T1000 (cell line): ENCODE data around the gene ANKS1B.

ENCODE experiments used
- DNase-seq: peaks from one replicate; lab custom pipeline; 2025; ENCODE audit warnings: mixed read lengths; lab: John Stamatoyannopoulos, UW

Gene ANKS1B

DNA sequence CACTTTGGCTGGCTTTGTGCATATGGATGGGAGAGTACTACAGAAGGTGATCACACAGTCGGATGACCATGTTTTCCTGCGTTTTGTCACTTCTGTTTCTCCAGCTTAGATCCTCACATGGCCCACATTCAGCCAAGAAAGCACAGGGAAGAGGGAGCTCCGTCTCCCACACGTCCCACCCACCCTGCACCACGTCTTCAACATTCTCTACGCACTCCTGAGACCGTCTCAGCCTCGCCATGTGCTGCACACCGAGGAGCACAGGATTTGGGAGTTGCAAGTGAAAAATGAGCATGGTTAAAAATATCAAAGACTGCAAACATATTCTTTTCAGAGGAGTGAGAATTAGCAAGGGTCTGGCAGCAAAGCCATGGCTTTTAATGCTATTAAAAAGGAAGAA is 1217.5 kb downstream of the ANKS1B start:
- no peak for DNase-seq

DNA sequence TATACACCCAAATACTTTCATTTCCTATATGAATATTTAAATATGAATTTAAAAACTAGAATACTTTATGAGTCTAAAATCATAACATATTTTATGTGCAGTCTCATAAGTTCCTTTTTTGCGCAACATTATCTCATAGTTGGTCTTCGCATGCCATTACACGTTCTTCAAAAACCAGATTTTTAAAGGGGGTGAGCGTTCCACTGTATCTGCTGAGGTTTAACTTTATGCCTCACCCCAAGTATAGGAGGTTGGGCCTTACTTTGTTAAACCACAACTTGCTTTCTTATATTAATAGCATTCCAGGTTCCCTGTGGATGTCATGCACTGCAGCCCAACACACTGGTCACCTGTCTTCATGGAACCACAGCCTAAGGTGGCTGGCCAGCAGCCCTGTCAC is 1221.1 kb downstream of the ANKS1B start:
- no peak for DNase-seq

DNA sequence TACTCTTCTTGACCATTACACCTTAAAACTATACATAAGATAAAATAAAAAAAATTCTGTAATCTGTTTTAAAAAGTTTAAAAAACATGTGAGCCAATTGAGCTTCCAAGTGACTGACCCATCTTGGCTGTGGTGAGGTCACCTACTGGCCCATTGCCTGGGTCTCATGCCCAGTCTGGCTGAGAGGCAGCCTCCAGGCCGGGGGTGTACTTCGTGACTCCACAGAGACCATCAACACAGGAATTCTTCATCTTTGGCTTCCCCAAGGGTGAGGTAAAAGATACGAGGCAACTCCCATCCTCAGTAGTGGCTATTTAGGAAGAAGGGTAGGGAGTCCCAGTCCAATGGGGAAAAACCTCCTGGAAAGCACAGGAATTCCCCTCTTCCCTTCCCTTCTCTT is 1226.4 kb downstream of the ANKS1B start:
- DNase-seq = no peak

DNA sequence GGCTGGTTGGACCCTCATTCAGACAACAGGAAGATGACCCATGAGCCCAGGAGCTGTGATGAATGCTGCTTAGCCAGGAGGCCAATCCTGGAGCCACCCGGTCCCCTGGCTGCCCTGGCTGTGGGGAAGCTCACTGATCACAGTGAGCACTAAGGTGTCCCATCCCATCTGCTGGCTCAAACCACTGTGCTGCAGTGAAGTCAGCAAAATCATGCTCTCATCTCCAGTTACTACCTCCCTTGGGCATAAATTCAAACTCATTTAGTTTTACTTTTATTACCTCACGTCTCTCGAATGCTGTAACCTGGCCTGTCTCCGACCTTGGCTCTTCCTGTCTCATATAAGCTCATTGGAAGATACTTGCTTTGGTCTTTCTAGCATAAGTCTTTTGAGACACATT is 1227.3 kb downstream of the ANKS1B start:
- DNase-seq = no peak

DNA sequence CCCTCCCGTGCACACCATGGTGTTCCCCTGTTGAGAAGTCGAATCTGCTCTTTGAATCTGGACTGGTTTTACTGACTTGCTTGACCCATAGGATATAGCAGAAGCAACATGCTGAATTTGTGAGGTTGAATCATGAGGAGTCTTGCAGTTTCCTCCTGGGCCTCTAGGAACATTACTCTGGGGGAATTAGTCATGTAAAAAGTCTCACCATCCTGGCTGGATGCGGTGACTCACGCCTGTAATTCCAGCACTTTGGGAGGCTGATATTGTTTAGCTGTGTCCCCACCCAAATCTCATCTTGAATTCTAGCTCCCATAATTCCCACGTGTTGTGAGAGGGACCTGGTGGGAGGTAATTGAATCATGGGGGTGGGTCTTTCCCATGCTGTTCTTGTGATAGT is 1228.9 kb downstream of the ANKS1B start:
- DNase-seq = peak; percentile 59

DNA sequence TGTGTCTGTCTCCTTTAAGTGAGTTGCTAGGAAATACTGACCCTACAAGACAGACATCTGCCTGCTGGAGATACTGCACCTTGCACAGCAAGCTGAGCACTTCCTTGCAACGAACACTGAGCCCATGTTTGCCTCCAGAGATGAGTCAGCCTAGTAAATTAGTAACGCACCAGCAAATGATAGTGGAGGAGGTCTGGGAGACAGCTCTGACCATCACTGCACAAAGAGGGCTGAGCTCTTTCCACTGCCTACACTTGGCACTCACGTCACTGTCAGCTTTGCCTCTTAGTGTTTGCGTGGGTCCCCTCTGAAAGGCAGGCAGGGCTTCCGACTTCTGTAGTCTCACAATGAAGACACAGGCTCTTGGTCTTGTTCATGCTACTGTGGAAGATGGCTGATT is 1230.6 kb downstream of the ANKS1B start:
- no peak for DNase-seq

DNA sequence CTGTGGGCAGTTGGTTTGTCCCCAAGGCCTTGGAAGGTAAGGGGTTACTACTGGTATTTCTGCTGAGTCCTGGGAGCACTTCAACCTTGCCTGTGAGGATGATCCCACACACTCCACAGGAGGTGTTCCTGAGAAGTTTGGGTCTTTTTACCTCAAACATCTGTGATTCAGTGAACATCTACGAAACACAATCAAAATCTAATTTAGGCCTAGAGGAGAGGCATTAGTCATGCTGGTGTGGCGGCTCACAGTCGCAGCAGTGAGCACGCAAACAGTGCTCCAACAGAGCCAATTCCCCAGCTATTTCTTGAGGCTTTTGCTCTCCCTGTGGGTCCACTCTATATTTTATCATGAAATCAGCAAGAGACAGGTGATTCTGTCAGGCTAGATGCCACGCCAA is 1232.0 kb downstream of the ANKS1B start:
- DNase-seq = no peak

DNA sequence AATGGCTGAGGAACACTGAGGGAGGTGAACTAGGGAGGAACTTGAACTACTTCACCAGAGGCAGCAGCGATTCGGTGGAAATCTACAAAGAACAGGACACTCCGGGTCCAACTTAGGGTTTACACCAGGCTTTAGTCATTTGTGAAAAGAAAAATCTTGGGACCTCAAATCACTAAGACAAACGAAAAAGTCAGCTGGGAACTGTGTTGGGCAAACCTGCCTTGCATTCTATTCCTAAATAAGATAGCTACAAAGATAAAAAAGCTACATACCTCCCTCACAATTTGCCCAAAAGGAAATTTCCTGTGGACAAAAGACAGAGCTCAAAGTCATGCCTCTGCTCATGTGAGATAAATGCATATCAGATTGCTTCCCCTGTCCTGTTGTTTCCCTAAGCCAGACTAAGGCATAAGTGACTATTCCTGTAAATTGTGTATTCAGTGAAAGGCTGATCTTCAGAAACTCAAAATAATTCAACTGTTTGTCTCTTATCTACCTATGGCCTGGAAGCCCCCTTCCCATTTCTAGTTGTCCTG is 1233.1 kb downstream of the ANKS1B start:
- no peak for DNase-seq

DNA sequence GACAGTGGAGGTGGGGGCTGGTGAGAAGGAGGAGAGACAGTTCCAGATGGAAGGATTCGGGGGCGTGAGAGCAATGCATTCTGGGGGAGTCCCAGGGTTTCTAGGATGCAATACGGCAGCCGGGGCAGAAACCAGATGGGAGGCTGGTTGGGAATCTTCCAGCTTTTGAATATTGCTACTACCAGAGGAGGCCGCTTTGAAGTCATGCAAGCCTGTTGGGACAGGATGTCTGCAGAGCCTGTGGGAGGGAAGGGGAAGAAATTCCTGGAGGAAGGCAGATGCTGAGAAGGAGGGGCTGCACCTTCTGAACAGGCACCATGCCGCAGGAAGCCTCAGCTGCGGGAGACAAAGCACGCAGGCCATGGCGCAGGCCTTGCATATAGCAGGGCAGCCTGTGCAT is 1234.2 kb downstream of the ANKS1B start:
- no peak for DNase-seq

DNA sequence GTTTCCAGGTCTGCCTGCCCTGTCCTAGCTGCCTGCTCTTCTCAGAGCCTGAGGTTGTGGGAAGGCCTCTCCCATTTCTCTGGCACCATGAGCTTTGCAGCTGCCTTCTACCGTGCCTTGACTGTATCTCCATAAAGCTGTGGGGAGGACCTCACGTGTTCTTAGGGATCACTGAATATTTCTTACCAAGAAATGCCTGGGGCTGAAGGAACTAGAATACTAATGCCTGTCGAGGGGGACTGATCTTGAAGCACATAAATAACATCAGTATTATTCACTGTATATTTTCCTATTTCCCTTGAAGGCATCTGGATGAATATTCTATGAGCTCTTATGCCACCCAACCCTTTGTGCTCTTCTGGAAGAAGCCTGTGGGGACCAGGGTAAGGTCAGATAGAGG is 1236.3 kb downstream of the ANKS1B start:
- no peak for DNase-seq

DNA sequence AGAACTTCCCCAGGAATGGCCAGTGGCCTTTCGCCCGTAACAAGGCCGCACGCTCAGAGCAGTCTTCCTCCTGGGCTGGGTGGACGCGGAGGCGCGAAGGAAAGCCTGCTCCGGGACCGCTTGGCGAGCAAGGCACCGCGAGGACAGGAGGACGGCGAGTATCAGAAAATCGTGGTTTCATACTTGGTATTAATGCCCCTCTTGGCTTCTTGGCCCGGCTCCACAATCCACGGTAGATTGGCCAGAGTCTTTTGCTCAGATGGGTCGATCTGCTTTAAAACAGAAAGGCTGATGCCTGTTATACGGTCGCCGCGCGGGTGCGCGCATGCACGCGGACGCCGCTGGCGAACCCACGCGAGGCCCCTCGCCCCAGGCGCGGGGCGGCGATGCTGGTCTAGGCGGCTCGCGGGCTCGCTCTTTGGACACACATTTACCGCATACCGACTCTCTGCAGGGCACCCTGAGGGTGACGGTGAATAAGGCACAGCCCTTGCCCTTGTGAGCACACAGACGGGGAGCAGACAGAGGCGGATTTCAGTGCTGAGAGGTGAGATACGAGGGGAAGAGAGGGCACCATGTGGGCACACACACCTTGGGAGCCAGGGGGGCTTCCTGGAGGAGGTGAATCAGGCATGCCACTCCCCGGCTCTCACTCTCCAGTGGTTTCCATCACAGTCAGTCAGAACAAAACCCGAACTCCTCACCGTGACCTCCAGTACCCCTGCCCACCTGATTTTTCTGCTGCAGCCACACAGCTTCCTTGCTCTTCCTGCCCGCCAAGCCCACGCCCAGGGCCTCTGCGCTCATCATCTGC is 1239.0 kb downstream of the ANKS1B start:
- no peak for DNase-seq

DNA sequence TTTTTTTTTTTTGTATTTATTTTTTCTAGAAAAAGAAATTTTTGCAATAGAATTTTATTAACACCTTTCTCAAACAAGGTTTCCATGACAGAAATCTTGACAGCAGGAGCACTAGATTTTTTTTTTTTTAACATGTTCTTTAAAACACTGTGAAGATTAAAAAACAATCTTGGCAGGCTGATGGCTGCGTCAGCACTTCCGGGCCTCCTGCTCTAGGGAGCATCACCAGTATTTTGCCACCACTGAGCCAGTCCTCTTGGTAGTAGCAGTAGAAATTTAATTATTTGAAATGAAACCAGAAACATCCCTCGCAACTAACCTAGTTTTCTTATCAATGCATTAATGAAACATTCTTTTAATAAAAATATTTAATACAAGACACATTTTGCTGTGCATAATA is 1240.1 kb downstream of the ANKS1B start:
- DNase-seq = no peak

DNA sequence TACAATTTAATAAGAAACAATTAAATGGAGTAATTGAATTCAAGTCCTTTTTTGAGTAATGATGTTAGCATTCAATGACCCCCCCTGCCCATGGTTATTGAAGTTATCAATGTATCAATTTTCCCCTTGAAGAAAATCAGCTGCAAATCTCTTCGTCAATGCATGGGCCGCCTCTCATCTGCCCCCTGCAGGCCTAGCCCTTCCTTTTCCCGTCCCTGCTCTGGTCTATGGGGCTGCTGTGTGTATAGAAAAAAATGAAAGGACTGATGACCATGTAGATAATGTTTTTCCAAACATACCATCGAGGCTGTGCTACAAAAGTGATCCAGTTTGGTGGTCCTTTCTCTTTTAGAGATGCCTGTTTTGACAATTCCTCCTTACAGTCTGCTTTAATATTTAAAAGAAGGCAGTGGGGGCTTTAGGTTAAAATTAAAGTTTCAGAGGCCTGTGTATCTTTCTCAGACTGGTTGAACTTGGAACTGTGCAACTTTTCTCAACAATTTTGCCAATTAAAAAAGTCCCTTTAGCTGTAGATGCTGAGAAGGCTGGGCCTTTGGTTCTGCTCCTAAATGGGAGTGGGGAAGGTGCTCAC is 1241.3 kb downstream of the ANKS1B start:
- DNase-seq = no peak

DNA sequence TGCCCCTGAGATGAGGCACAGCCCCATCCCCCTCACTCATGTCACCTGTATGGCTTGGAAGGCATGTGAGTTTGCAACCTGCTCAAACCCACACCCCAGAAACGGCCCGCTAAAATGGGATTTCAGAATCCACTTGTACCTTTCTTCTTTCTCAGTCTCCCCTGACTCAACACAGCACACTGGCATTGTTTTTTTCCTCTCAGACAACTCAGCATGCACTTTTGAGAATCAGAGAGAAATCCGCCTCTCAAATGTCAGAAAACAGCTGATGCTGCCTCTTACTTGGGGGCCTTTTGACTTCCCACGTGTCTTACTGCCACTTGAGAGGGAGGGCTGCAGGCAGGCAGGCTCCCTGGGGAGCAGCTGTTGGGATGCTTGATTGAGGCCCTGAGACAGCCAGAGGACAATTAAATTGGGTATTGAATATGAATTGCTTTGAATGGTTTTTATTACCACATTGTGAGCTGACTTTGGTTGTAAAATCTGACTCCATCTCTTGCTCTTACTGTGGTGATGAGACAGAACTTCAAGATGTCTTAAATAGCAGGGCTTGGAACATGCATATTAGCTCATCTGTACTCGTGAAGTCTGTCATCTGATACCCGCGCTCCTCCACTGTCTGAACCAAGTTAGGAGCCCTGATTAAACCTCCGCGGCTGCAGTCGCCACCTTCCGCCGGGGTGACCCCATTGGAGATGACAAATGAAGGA is 1243.0 kb downstream of the ANKS1B start:
- DNase-seq = no peak

DNA sequence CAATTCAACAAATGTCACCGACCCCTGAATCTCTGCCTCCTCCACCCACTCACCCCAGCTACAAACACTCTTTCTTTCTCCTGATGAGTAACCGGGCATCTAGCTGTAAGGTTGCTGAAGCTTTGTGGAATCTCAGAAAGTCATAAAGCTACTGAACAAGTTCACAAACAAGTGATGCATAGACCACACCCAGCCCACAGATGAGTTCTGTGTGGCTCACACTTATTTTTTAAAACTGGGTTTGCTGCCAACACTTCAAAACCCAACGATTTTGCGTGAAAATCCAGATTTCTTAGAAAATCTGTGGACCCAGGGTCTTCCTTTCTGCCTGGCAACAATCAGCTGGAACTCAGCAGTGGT is 1243.6 kb downstream of the ANKS1B start:
- no peak for DNase-seq

DNA sequence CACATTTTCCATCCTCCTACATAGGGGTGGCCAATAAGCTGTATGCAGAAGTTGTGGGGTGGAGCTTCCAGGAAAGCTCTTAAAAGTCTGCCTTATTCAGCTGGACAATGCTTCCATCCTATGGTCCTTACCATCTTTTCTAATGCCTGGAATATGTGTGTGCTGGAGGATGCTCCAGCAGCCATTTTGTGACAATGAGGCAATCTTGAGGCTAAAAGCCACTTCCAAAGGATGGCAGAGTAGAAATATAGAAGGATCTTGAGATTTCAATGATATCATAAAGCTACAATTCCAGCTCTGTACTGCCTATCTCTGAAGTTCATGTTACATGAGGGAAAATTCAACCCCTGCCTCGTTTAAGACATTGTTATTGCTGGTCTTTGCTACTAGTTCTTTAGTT is 1244.0 kb downstream of the ANKS1B start:
- no peak for DNase-seq

DNA sequence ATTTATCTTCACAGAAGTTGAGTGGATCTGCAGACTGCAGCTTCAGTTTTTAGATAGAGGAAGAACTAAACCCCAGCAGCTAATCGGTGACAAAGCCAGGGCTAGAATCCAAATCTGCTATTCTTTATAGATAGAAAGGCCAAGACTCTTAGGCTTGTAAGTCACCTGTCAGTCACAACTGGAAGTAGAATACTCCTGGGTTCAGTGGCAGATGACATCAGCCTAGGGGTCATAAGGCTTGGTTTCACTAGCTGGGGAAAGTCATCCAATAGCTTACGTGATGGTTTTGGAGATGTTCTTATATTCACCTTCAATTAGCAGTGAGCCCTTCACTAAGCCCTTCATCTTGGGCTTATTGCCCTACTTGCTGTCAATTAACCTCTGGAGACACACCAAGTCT is 1246.2 kb downstream of the ANKS1B start:
- DNase-seq = no peak

DNA sequence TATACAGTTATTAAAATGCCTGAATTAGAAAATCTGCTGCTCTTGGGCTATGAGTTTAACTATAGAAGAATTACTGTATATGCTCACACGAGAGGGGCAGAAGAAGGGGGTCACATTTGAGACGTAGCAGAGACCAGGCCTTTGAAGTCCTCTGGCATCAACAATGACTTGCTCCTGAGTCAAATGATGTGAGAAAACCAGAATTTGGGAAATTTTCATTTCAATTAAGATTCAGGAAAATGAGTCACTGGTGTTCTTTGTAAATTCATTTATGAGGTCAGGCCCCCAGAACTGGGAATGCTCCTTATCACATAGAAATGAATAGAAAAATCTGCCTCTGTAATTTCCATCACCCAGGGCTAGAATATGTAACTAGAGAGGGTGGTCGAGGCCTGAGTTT is 1246.7 kb downstream of the ANKS1B start:
- no peak for DNase-seq

DNA sequence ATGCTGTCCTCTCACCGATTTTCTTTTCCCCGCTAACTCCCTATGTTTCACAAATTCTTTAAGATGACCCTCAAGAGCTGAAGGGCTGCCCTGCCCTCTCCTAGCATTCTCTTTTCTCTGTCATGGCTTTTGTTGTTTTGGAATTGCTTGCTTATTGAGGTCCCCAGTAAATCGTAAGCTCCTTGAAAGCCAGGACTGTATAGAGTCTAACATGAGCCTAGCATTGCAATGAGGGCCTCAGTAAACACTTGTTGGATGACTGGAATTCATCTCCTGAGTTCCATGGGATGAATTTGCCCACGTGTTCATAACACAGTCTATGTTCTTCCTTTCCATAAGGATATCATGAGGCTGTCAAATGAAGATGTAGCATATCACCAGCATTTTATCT is 1247.4 kb downstream of the ANKS1B start:
- no peak for DNase-seq

DNA sequence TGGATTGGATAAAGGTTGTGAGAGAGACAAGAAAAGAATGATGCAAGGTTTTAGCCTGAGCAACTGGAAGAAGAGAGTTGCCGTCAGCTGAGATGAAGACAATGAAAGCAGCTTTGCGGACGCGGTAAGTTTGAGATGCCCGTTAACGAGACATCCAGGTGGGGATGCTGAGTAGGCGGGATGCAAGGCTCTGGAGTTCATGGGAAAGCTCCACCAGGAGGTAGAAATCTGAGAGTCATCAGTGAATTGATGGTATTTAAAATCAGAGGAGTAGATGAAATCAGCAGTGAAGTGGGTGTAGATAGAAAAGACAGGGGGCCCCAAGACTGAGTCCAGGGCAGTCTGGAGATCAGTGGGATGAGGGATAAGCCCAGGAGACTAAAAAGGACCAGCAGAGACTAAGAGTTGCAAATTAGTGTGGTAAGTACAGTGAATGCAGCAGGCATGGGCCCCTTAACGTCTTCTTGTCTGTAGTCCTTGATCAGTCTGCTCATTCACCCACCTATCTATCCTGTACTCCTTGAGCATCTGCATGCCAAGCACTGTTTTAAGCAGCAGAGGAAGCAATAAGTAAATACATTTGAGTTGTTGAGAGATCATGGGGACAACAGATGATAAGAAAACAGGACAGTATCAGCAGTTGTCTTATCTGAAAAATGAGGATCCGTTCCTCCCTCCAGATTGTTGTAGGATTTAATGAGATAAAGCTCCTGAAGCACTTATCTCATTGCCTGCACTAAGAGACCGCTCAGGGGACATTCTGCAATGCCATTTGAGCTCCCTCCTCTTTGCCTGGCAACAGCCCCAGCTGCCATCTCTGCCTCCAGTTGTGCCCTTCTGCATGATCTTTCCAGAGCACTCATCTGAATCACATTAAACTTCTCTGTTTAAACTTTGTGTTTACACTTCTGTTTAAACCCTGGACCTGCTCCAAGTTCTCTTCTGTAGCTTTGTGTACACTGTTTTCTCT is 1248.1 kb downstream of the ANKS1B start:
- no peak for DNase-seq

DNA sequence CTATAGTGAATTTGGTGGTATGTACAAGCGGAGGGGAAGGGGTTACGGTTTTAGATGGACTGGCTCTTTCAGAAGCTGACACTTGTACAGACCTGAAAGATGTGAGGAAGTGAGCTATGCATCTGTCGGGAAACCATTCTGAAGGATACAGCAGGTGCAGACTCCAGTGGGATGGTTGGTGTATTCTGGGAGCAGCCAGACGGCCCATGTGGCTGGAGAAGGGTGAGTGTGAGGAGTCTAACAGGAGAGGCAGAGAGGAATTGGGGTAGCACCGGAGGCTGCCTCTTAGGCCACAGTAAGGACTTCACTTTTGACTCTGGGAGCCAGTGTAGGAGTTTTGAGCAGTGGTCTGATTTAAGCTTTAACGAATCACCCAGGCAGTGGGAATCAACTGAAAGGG is 1248.9 kb downstream of the ANKS1B start:
- DNase-seq = no peak
